IMR-90 (cell line): ENCODE data around the gene ATP5F1B. TPM values are rescaled to one million over a fixed set of nuclear protein-coding genes. Genes with fewer than 3 reads are reported as not detected.

Source experiments
- ATAC-seq: fragments of 200-7000 bp; cut with Tn5 transposase; 2 replicates; pipeline ENCODE4 v1.9.1; 2020; ENCODE audit warnings: low read depth, mild to moderate bottlenecking, moderate library complexity
- BruUV-seq: library from RNA; stranded (reverse); fragments of 400-500 nt; replicated peaks from 2 replicates; lab custom pipeline; 2021; lab: Mats Ljungman, UMichigan
- CTCF ChIA-PET: fragments of 300-600 bp; formaldehyde crosslinking; extraction: SDS; loops from one replicate; lab custom pipeline; 2021; ENCODE audit warnings: antibody characterized with exemption; lab: Yijun Ruan, JAX
- POLR2A ChIA-PET: fragments of 300-600 bp; sonication (Branson Sonifier 250); formaldehyde crosslinking; loops from one replicate; lab custom pipeline; 2022; ENCODE audit warnings: antibody characterized with exemption; ENCODE audit not compliant: unreplicated experiment; lab: Charles Lee
- DNase-seq: peaks from one replicate; pipeline ENCODE4 v3.0.0; 2013
- H2AFZ ChIP-seq: replicated peaks from 2 replicates; pipeline ENCODE3; 2013; ENCODE audit warnings: low read length, mild to moderate bottlenecking; ENCODE audit not compliant: poor library complexity
- H2AK5ac ChIP-seq: 2 replicates; pipeline ENCODE4 v1.6.1; 2013; ENCODE audit warnings: low read depth, low read length, inconsistent platforms
- H2AK9ac ChIP-seq: replicated peaks from 2 replicates; pipeline ENCODE3; 2013; ENCODE audit warnings: mild to moderate bottlenecking, low read depth, low read length, moderate library complexity; ENCODE audit not compliant: poor library complexity
- H2BK120ac ChIP-seq: 2 replicates; pipeline ENCODE4 v1.6.1; 2013; ENCODE audit warnings: low read depth, low read length, inconsistent platforms
- H2BK15ac ChIP-seq: 3 replicates; pipeline ENCODE4 v1.6.1; 2013; ENCODE audit warnings: low read depth, low read length, inconsistent platforms
- H2BK20ac ChIP-seq: 2 replicates; pipeline ENCODE4 v1.6.1; 2013; ENCODE audit warnings: low read depth, mild to moderate bottlenecking, inconsistent platforms, low read length, moderate library complexity
- H2BK5ac ChIP-seq: 2 replicates; pipeline ENCODE4 v1.6.1; 2013; ENCODE audit warnings: mild to moderate bottlenecking, low read depth, low read length, inconsistent platforms; ENCODE audit not compliant: poor library complexity, severe bottlenecking
- H3K14ac ChIP-seq: replicated peaks from 2 replicates; pipeline ENCODE4 v1.6.1; 2013; ENCODE audit warnings: low read depth, low read length, inconsistent platforms
- H3K18ac ChIP-seq: 2 replicates; pipeline ENCODE4 v1.6.1; 2013; ENCODE audit warnings: low read depth, low read length, control low read depth
- H3K23ac ChIP-seq: 2 replicates; pipeline ENCODE4 v1.6.1; 2013; ENCODE audit warnings: low read depth, low read length, inconsistent platforms
- H3K27ac ChIP-seq: 2 replicates; pipeline ENCODE4 v1.5.1; 2013; ENCODE audit warnings: mild to moderate bottlenecking, control low read depth, low read length; ENCODE audit not compliant: insufficient read depth
- H3K27me3 ChIP-seq: 2 replicates; pipeline ENCODE4 v1.6.1; 2013; ENCODE audit warnings: low read length; ENCODE audit not compliant: control insufficient read depth, insufficient read depth
- H3K36me3 ChIP-seq: 2 replicates; pipeline ENCODE4 v1.6.1; 2013; ENCODE audit warnings: low read length, mixed read lengths; ENCODE audit not compliant: control insufficient read depth, insufficient read depth
- H3K4ac ChIP-seq: 2 replicates; pipeline ENCODE4 v1.6.1; 2013; ENCODE audit warnings: low read depth, low read length, inconsistent platforms
- H3K4me1 ChIP-seq: 2 replicates; pipeline ENCODE4 v1.6.1; 2013; ENCODE audit warnings: low read length, mixed read lengths; ENCODE audit not compliant: control insufficient read depth, insufficient read depth
- H3K4me2 ChIP-seq: 2 replicates; pipeline ENCODE4 v1.6.1; 2013; ENCODE audit warnings: low read depth, mild to moderate bottlenecking, control low read depth, low read length, moderate library complexity
- H3K4me3 ChIP-seq: 2 replicates; pipeline ENCODE4 v1.5.1; 2013; ENCODE audit warnings: low read depth, mild to moderate bottlenecking, control low read depth, low read length, moderate library complexity; ENCODE audit not compliant: insufficient read depth
- H3K56ac ChIP-seq: 2 replicates; pipeline ENCODE4 v1.6.1; 2013; ENCODE audit warnings: low read length, inconsistent platforms; ENCODE audit not compliant: insufficient read depth; ENCODE audit errors: extremely low read depth
- H3K79me1 ChIP-seq, 2 experiments: 2 replicates each; pipeline ENCODE4 v1.6.1; 2013; ENCODE audit warnings: low read length in 2 of 2, inconsistent platforms in 1 of 2, low read depth in 1 of 2
- H3K9ac ChIP-seq: 2 replicates; pipeline ENCODE4 v1.6.1; 2013; ENCODE audit warnings: low read depth, low read length, control low read depth
- H3K9me1 ChIP-seq: 2 replicates; pipeline ENCODE4 v1.6.1; 2013; ENCODE audit warnings: low read length, inconsistent platforms; ENCODE audit not compliant: insufficient read depth
- H3K9me3 ChIP-seq: 2 replicates; pipeline ENCODE4 v1.6.1; 2013; ENCODE audit warnings: low read length; ENCODE audit not compliant: control insufficient read depth, insufficient read depth
- H4K20me1 ChIP-seq: 2 replicates; pipeline ENCODE4 v1.6.1; 2013; ENCODE audit warnings: low read length, inconsistent platforms; ENCODE audit not compliant: insufficient read depth
- H4K5ac ChIP-seq: 2 replicates; pipeline ENCODE4 v1.6.1; 2013; ENCODE audit warnings: mild to moderate bottlenecking, low read depth, low read length, control low read depth
- H4K8ac ChIP-seq, 2 experiments: 2 replicates each; pipeline ENCODE4 v1.6.1; 2013; ENCODE audit warnings: low read depth in 2 of 2, low read length in 2 of 2, control low read depth in 1 of 2, inconsistent platforms in 1 of 2
- H4K91ac ChIP-seq: 2 replicates; pipeline ENCODE4 v1.6.1; 2013; ENCODE audit warnings: low read depth, low read length, inconsistent platforms; ENCODE audit not compliant: insufficient read depth
- CTCF ChIP-seq: conservative IDR thresholded peaks from 2 replicates; pipeline ENCODE4 v1.5.1; 2012; ENCODE audit warnings: mild to moderate bottlenecking, low read depth, low read length, improper control_type of control experiment
- ELK1 ChIP-seq: fragments of 150-350 bp; IDR thresholded peaks from 2 replicates; pipeline ENCODE4 v1.6.1; 2016; ENCODE audit warnings: low read depth, mild to moderate bottlenecking, low read length, moderate library complexity, borderline replicate concordance
- RAD21 ChIP-seq: IDR thresholded peaks from 2 replicates; pipeline ENCODE4 v1.6.1; 2012; ENCODE audit warnings: low read length, improper control_type of control experiment
- WGBS, 2 experiments: methylation state at CpG; one replicate each; pipeline versions ENCODE4 v1.1.5 to v1.1.7; 2013; ENCODE audit warnings: missing lambda C conversion rate in 2 of 2; ENCODE audit not compliant: insufficient read length in 1 of 2; ENCODE audit errors: extremely low coverage in 2 of 2; 5-methylcytosine and 5-hydroxymethylcytosine counted together
- dilution Hi-C: fragments of 300-500 bp; cut with HindIII; formaldehyde crosslinking; loops from one replicate; pipeline ENCODE4 v1.14.3; 2018; ENCODE audit warnings: low sequenced_read_pairs; ENCODE audit not compliant: unreplicated experiment
- in situ Hi-C: fragments of 300-500 bp; cut with MboI; formaldehyde crosslinking; loops from 3 replicates; pipeline ENCODE4 v1.14.3; 2019; ENCODE audit warnings: low sequenced_read_pairs, inconsistent platforms, mixed read lengths
- intact Hi-C: fragments of 100-400 bp; cut with micrococcal nuclease; formaldehyde crosslinking; loops from 2 replicates; pipeline ENCODE4 v1.10.0; 2022
- polyA plus RNA-seq, 3 experiments: library from polyadenylated mRNA; depleted of rRNA; stranded (reverse); fragments of >200 nt; gene quantifications; 2 replicates each; pipeline ENCODE4 v1.2.3, GENCODE V29; 2012; ENCODE audit warnings: low replicate concordance in 1 of 3
- total RNA-seq: library from RNA; depleted of rRNA; stranded (reverse); fragments of >200 nt; gene quantifications from 2 replicates; pipeline ENCODE4 v1.2.3, GENCODE V29; 2012

ATP5F1B gene
- total and polyA plus RNA-seq, 2 of the 4 experiments (the other 2 are of a cell fraction), result 812 to 915 TPM

GRCh38 chr12:56590237-56590830 is 55.5 kb downstream of the ATP5F1B start:
- dilution Hi-C loops, result no loop called here
- H3K4me2 ChIP-seq, result no peak overlapping the region
- no peak overlapping the region for H3K9ac ChIP-seq
- H4K20me1 ChIP-seq, result peaks cover 15% of the 10 kb centered on the region
- TF ChIP-seq ELK1 (no peak), CTCF (peak; percentile 43), RAD21 (peak; percentile 28; the same call in 1 of the 2 replicates)
- H2BK120ac ChIP-seq, result no peak overlapping the region
- H3K9me3 ChIP-seq, result no peaks in the 10 kb centered on the region
- no peak overlapping the region for H3K27ac ChIP-seq
- peaks cover 37% of the 10 kb centered on the region for H3K36me3 ChIP-seq
- H3K4me1 ChIP-seq, result peaks cover 13% of the 10 kb centered on the region
- H2AK5ac ChIP-seq, result no peak overlapping the region
- no peak overlapping the region for H3K4me3 ChIP-seq
- DNase-seq (peak; percentile 17), ATAC-seq (no peak)
- H4K5ac ChIP-seq, result no peak overlapping the region
- peaks cover 4 to 54% of the 10 kb centered on the region in 2 experiments; a peak in 3 of 4 replicates for H3K79me1 ChIP-seq
- in situ Hi-C loops, result loop anchor here (5.0 kb wide), 1 partner anchor 83 kb away; no protein-coding TSS in a partner anchor
- no peak overlapping the region for H3K23ac ChIP-seq
- H3K14ac ChIP-seq, result no peak overlapping the region
- no CpG with 5 or more reads among the region's 3 CpGs for WGBS, 2 experiments
- intact Hi-C loops, result no loop called here
- CTCF ChIA-PET, result interaction anchor here (0.6 to 2.4 kb wide), 3 partner anchors 46 to 84 kb away, joined by 3 to 13 read pairs (median 4); no protein-coding TSS in a partner anchor
- POLR2A ChIA-PET, result no interaction called here
- H2AK9ac ChIP-seq, result no peak overlapping the region
- H3K27me3 ChIP-seq, result no peaks in the 10 kb centered on the region
- H3K4ac ChIP-seq, result no peak overlapping the region
- H2AFZ ChIP-seq, result no peak overlapping the region
- H3K9me1 ChIP-seq, result peaks cover 6% of the 10 kb centered on the region; the same call in 1 of the 2 replicates
- no peak overlapping the region for H2BK15ac ChIP-seq
- no peak overlapping the region for H2BK5ac ChIP-seq
- no peak overlapping the region for H3K18ac ChIP-seq
- H3K56ac ChIP-seq, result no peak overlapping the region
- no peak overlapping the region for H4K8ac ChIP-seq
- no peak overlapping the region for H4K91ac ChIP-seq
- H2BK20ac ChIP-seq, result no peak overlapping the region
- BruUV-seq, result TSS peak; percentile 8
